ENCODE results near the gene CHAT. TPM values are rescaled to one million over a fixed set of nuclear protein-coding genes. Genes with fewer than 3 reads are reported as not detected.

CHAT gene
- total RNA-seq, 1 experiment from 2014 or later: 0.18 TPM

DNA sequence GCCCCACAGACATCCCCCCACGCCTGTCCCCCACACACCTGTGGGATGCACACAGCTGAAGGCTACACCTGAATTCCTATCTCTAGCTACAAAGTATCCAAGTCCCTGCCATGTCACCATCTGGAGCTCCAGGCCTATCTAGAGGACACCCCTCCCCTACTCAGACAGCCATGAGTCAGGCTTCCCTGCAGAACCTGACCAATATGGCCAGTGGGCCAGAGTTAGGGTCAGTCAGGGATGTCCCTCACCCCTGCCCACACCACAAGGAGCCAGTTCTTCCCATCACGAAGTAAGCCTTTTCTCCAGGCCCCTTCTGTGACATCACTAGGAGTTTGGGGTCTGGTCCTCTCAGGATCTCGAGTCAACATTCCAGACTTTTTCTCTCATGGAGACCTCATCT is 14.3 kb upstream of the CHAT start:
- intact Hi-C loops (cut with micrococcal nuclease; ENCODE audit: unreplicated experiment): loop anchor here (10.0 kb wide), 1 partner anchor 315 kb away; no protein-coding TSS in a partner anchor
- H3K9me3 ChIP-seq: no peaks in the 10 kb centered on the region
- no peaks in the 10 kb centered on the region for H3K9me3 Mint-ChIP-seq (ENCODE audit: unreplicated experiment)
- H3K4me1 Mint-ChIP-seq (ENCODE audit: low read depth, unreplicated experiment): peaks cover 9% of the 10 kb centered on the region
- H3K36me3 Mint-ChIP-seq (ENCODE audit: insufficient read depth, unreplicated experiment): peaks cover 1% of the 10 kb centered on the region
- ChIA-PET CTCF (no interaction called here), POLR2A (no interaction called here)
- H3K4me3 ChIP-seq (ENCODE audit: low read depth, low read length): no peak overlapping the region
- peak in 1 of 2 experiments; percentile 31 for DNase-seq
- H3K36me3 ChIP-seq (ENCODE audit: control insufficient read depth, insufficient read depth, low read length): no peaks in the 10 kb centered on the region
- H3K4me3 Mint-ChIP-seq (ENCODE audit: unreplicated experiment): no peak overlapping the region
- H3K27me3 ChIP-seq (replicated peaks; ENCODE audit: control insufficient read depth, insufficient read depth, low read length): no peaks in the 10 kb centered on the region
- TF ChIP-seq, protein P1, sequence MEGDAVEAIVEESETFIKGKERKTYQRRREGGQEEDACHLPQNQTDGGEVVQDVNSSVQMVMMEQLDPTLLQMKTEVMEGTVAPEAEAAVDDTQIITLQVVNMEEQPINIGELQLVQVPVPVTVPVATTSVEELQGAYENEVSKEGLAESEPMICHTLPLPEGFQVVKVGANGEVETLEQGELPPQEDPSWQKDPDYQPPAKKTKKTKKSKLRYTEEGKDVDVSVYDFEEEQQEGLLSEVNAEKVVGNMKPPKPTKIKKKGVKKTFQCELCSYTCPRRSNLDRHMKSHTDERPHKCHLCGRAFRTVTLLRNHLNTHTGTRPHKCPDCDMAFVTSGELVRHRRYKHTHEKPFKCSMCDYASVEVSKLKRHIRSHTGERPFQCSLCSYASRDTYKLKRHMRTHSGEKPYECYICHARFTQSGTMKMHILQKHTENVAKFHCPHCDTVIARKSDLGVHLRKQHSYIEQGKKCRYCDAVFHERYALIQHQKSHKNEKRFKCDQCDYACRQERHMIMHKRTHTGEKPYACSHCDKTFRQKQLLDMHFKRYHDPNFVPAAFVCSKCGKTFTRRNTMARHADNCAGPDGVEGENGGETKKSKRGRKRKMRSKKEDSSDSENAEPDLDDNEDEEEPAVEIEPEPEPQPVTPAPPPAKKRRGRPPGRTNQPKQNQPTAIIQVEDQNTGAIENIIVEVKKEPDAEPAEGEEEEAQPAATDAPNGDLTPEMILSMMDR (IDR thresholded peaks at IDR 0.05; ENCODE audit: insufficient read depth in 1 of 2, low read depth in 1 of 2, low read length in 1 of 2, severe bottlenecking in 1 of 2, unreplicated experiment in 1 of 2): no peak
- no TSS peak for BruUV-seq (replicated peaks)
- peak overlapping the region; percentile 9 for H3K27ac Mint-ChIP-seq (ENCODE audit: unreplicated experiment)
- no peaks in the 10 kb centered on the region for H3K27me3 Mint-ChIP-seq (ENCODE audit: insufficient read depth, unreplicated experiment)
- H3K4me1 ChIP-seq: peaks cover 40% of the 10 kb centered on the region

DNA sequence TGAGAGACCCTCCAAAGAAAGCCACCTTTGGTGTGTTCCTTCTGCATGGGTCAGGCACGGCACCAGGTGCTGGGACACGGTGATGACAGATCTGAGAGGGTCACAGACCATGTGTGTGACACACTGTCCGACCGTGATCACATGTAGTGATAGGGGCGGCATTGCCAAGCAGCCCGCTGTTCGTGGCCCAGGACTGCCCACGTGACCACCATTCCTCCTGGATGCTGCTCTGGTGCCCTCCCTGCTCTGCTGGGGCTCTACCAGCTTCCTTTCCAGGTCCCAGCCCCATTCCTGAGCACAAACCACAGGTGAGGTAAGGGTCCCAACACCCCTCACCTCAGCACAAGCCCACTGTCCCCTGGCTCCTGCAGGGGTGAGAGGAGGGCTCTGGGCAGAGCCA is 13.8 kb upstream of the CHAT start:
- Mint-ChIP-seq H3K9me3 (ENCODE audit: unreplicated experiment) (no peaks in the 10 kb centered on the region), H3K4me1 (ENCODE audit: low read depth, unreplicated experiment) (peaks cover 9% of the 10 kb centered on the region), H3K27me3 (ENCODE audit: insufficient read depth, unreplicated experiment) (peaks cover 3% of the 10 kb centered on the region), H3K27ac (ENCODE audit: unreplicated experiment) (no peak overlapping the region), H3K4me3 (ENCODE audit: unreplicated experiment) (no peak overlapping the region), H3K36me3 (ENCODE audit: insufficient read depth, unreplicated experiment) (no peaks in the 10 kb centered on the region)
- Histone ChIP-seq H3K4me3 (ENCODE audit: low read depth, low read length) (no peak overlapping the region), H3K36me3 (ENCODE audit: control insufficient read depth, insufficient read depth, low read length) (no peaks in the 10 kb centered on the region), H3K4me1 (peaks cover 40% of the 10 kb centered on the region), H3K9me3 (no peaks in the 10 kb centered on the region), H3K27me3 (replicated peaks; ENCODE audit: control insufficient read depth, insufficient read depth, low read length) (no peaks in the 10 kb centered on the region)
- ChIA-PET POLR2A (no interaction called here), CTCF (interaction anchor here (0.5 kb wide), 1 partner anchor 14 kb away, joined by 3 read pairs; the partner anchor contains the start of gene CHAT)
- BruUV-seq (replicated peaks): no TSS peak
- no peak for DNase-seq
- intact Hi-C loops (cut with micrococcal nuclease; ENCODE audit: unreplicated experiment): no loop called here
- TF ChIP-seq, protein P1 (IDR thresholded peaks at IDR 0.05; ENCODE audit: insufficient read depth in 1 of 2, low read depth in 1 of 2, low read length in 1 of 2, severe bottlenecking in 1 of 2, unreplicated experiment in 1 of 2): no peak

DNA sequence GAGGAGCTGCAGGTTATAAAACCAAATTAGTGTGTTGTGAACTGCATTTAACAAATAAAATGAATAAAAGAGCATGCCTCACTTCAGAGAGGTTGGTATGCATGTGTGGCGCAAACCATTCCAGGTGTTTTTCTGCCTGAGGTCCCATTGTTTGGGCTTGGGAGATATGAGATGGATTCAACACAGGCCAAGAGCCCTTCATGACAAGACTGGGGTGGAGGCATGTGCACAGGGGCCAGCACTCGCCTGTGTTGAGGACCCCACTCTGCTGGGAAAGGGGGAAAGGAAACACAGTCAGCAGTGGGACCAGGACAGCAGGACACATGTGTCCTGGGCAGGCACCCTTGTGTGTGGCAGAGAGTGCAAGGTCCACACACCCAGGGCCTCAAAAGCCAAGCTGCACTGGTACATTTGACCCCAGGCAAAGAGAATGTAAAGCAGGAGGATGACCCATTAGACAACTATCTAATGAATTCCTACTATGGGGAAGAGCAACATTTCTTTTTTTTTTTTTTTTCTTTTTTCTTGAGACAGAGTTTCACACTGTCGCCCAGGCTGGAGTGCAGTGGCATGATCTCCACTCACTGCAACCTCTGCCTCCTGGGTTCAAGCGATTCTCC is 12.9 kb upstream of the CHAT start:
- TF ChIP-seq, protein P1 (IDR thresholded peaks at IDR 0.05; ENCODE audit: insufficient read depth in 1 of 2, low read depth in 1 of 2, low read length in 1 of 2, severe bottlenecking in 1 of 2, unreplicated experiment in 1 of 2): no peak
- no peaks in the 10 kb centered on the region for H3K9me3 Mint-ChIP-seq (ENCODE audit: unreplicated experiment)
- H3K4me3 Mint-ChIP-seq (ENCODE audit: unreplicated experiment): peak overlapping the region; percentile 7
- ChIA-PET CTCF (no interaction called here), POLR2A (no interaction called here)
- H3K4me1 Mint-ChIP-seq (ENCODE audit: low read depth, unreplicated experiment): peaks cover 9% of the 10 kb centered on the region
- Histone ChIP-seq H3K4me1 (peaks cover 40% of the 10 kb centered on the region), H3K36me3 (ENCODE audit: control insufficient read depth, insufficient read depth, low read length) (no peaks in the 10 kb centered on the region), H3K27me3 (replicated peaks; ENCODE audit: control insufficient read depth, insufficient read depth, low read length) (no peaks in the 10 kb centered on the region), H3K4me3 (ENCODE audit: low read depth, low read length) (no peak overlapping the region), H3K9me3 (no peaks in the 10 kb centered on the region)
- intact Hi-C loops (cut with micrococcal nuclease; ENCODE audit: unreplicated experiment): no loop called here
- peak; percentile 45 to 65 for DNase-seq
- H3K27ac Mint-ChIP-seq (ENCODE audit: unreplicated experiment): no peak overlapping the region
- no TSS peak for BruUV-seq (replicated peaks)
- peaks cover 7% of the 10 kb centered on the region for H3K27me3 Mint-ChIP-seq (ENCODE audit: insufficient read depth, unreplicated experiment)
- no peaks in the 10 kb centered on the region for H3K36me3 Mint-ChIP-seq (ENCODE audit: insufficient read depth, unreplicated experiment)

Measured in Caco-2 (cell line).